Measurements from ENCODE around the gene FEV.

FEV gene

GRCh38 chr2:218992196-218992595 is 7.2 kb upstream of the FEV start:
- DNase-seq = no peak

GRCh38 chr2:218991674-218992168 is 6.7 kb upstream of the FEV start:
- no peak for DNase-seq

- no peak for DNase-seq
Observed at GRCh38 chr2:218990612-218991011, 5.6 kb upstream of the FEV start.

GRCh38 chr2:218990052-218990451 is 5.1 kb upstream of the FEV start:
- DNase-seq = no peak

GRCh38 chr2:218988650-218989049 is 3.7 kb upstream of the FEV start:
- no peak for DNase-seq

- DNase-seq = no peak
Observed at GRCh38 chr2:218988164-218988563, 3.2 kb upstream of the FEV start.

- no peak for DNase-seq
Observed at GRCh38 chr2:218986148-218986761, 1.3 kb upstream of the FEV start.

- DNase-seq = no peak
Observed at GRCh38 chr2:218985325-218986091, 524 bp upstream of the FEV start.

GRCh38 chr2:218984239-218985020 is 554 bp downstream of the FEV start:
- peak; percentile 27 for DNase-seq

- DNase-seq = no peak
Observed at GRCh38 chr2:218983934-218984238, 1.1 kb downstream of the FEV start.

GRCh38 chr2:218983263-218983933 is 1.6 kb downstream of the FEV start:
- no peak for DNase-seq

GRCh38 chr2:218982586-218983262 is 2.3 kb downstream of the FEV start:
- no peak for DNase-seq

- peak; percentile 55 for DNase-seq
Observed at GRCh38 chr2:218981881-218982585, 3.0 kb downstream of the FEV start.

GRCh38 chr2:218981390-218981880 is 3.5 kb downstream of the FEV start:
- DNase-seq = no peak

- peak; percentile 30 for DNase-seq
Observed at GRCh38 chr2:218980735-218981389, 4.1 kb downstream of the FEV start.

GRCh38 chr2:218979846-218980734 is 4.9 kb downstream of the FEV start:
- peak; percentile 91 for DNase-seq

- DNase-seq = no peak
Observed at GRCh38 chr2:218975060-218975777, 9.8 kb downstream of the FEV start.

GRCh38 chr2:218970894-218971293 is 14.1 kb downstream of the FEV start:
- no peak for DNase-seq

- no peak for DNase-seq
Observed at GRCh38 chr2:218964041-218964771, 20.8 kb downstream of the FEV start.
